ENCODE results near the gene ZFP36.
"Not testable (repeated sequence)": the region's sequence is repeated elsewhere in the genome, so short reads cannot be mapped to it uniquely, and the experiment has no call there.

ZFP36 gene

DNA sequence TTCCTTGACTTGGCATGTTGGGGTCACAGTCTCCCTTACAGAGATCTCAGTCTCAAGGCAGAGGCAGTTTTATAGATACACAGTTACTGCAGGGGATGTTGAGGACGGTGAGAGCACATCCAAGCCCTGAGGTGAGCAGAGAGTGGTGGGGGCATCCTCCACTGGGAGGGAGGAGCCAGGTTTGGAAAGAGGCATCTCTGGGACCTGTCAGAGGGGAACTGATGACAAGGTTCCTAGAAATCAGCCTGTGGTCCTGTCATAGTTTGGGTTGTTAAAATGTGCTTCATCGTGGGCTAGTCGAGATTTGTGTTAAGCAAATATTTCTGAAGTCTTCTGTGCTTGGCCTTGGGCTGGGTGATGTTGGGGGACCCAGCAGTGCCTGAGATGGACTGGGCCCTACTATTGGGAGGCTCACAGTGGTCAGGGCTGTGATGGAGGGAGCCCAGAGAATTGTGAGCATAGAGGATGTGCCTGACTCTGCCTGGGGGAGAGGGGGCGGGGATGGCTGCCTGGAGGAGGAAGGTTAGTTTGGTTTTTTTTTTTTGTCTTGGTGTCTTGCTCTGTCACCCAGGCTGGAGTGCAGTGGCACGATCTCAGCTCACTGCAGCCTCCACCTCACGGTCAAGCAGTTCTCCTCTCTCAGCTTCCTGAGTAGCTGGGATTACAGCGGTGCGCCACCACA lies 42.6 kb downstream of the ZFP36 start:
- no peaks in the 10 kb centered on the region; the same call in 1 of the 2 replicates for H3K4me1 ChIP-seq (ENCODE audit: insufficient read depth, low read length)
- H3K9me3 ChIP-seq (ENCODE audit: control insufficient read depth, insufficient read depth, low read length) = no peaks in the 10 kb centered on the region
- H3K9ac ChIP-seq (ENCODE audit: low read depth, low read length) = no peak overlapping the region
- H3K36me3 ChIP-seq (ENCODE audit: insufficient read depth, low read length) = peaks cover 5% of the 10 kb centered on the region; the same call in 1 of the 2 replicates

DNA sequence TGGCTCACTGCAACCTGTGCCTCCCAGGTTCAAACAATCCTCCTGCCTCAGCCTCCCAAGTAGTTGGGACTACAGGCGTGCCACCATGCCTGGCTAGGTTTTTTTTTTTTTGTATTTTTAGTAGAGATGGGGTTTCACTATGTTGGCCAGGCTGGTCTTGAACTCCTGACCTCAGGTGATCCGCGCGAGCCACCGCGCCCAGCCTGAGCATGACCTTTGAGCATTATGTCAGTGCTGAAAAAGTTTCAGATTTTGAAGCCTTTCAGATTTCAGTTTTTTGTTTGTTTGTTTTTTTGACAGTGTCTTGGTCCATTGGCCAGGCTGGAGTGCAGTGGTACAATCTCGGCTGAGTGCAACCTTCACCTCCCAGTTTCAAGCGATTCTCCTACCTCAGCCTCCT lies 44.6 kb downstream of the ZFP36 start:
- not testable (repeated sequence) for H3K9me3 ChIP-seq (ENCODE audit: control insufficient read depth, insufficient read depth, low read length); H3K36me3 ChIP-seq (ENCODE audit: insufficient read depth, low read length); H3K9ac ChIP-seq (ENCODE audit: low read depth, low read length); H3K4me1 ChIP-seq (ENCODE audit: insufficient read depth, low read length)

Data from ES-I3 (cell line).